CD4-positive, alpha-beta memory T cell (primary cell): Measurements from ENCODE around the gene TEDDM1. TPM values are rescaled to one million over a fixed set of nuclear protein-coding genes. Genes with fewer than 3 reads are reported as not detected.

Experiments
- CTCF ChIA-PET: fragments of 350-600 bp; sonication (Branson Sonifier 250); formaldehyde crosslinking; loops from one replicate; lab custom pipeline; 2021; ENCODE audit warnings: inconsistent platforms; ENCODE audit not compliant: partially characterized antibody; lab: Charles Lee
- POLR2A ChIA-PET: fragments of 350-600 bp; sonication (Branson Sonifier 250); formaldehyde crosslinking; loops from one replicate; lab custom pipeline; 2021; ENCODE audit not compliant: partially characterized antibody; lab: Charles Lee
- DNase-seq, 5 donors: peaks; one replicate each; pipeline versions ENCODE4 v3.0.0 to v3.0.0-alpha.2; 2020 to 2022; ENCODE audit warnings: mixed read lengths in 1 of 5
- H3K27ac ChIP-seq: one replicate; pipeline ENCODE4 v1.7.0; 2013; ENCODE audit warnings: low read depth, low read length
- H3K27me3 ChIP-seq: 2 replicates; pipeline ENCODE4 v1.7.0; 2013; ENCODE audit warnings: mild to moderate bottlenecking, low read length, moderate library complexity; ENCODE audit not compliant: insufficient read depth
- H3K36me3 ChIP-seq: 2 replicates; pipeline ENCODE4 v1.7.0; 2013; ENCODE audit warnings: mild to moderate bottlenecking, low read length, moderate library complexity; ENCODE audit not compliant: insufficient read depth
- H3K4me1 ChIP-seq: 2 replicates; pipeline ENCODE4 v1.7.0; 2013; ENCODE audit warnings: mild to moderate bottlenecking, low read length, moderate library complexity; ENCODE audit not compliant: insufficient read depth
- H3K4me3 ChIP-seq, 2 donors: one replicate each; pipeline ENCODE4 v1.7.0; 2013; ENCODE audit warnings: low read length in 2 of 2, mild to moderate bottlenecking in 1 of 2
- H3K9me3 ChIP-seq, 2 donors: one replicate each; pipeline ENCODE4 v1.7.0; 2013; ENCODE audit warnings: low read length in 2 of 2, control low read depth in 1 of 2; ENCODE audit not compliant: control insufficient read depth in 1 of 2
- H3K27ac Mint-ChIP-seq, 7 donors: one replicate each; pipeline ENCODE4 v1.8.0; 2020 to 2021; ENCODE audit warnings: mixed read lengths in 7 of 7, mild to moderate bottlenecking in 6 of 7, inconsistent platforms in 3 of 7, moderate library complexity in 3 of 7
- H3K27me3 Mint-ChIP-seq, 2 donors: one replicate each; pipeline ENCODE4 v1.8.0; 2020 to 2021; ENCODE audit warnings: mixed read lengths in 2 of 2
- H3K36me3 Mint-ChIP-seq, 2 donors: one replicate each; pipeline ENCODE4 v1.8.0; 2020 to 2021; ENCODE audit warnings: mixed read lengths in 2 of 2, inconsistent platforms in 1 of 2, mild to moderate bottlenecking in 1 of 2
- H3K4me1 Mint-ChIP-seq, 4 donors: one replicate each; pipeline ENCODE4 v1.8.0; 2020 to 2021; ENCODE audit warnings: mixed read lengths in 4 of 4, mild to moderate bottlenecking in 1 of 4
- H3K4me3 Mint-ChIP-seq, 8 donors: one replicate each; pipeline ENCODE4 v1.8.0; 2020 to 2021; ENCODE audit warnings: mixed read lengths in 8 of 8, mild to moderate bottlenecking in 7 of 8, moderate library complexity in 6 of 8, inconsistent platforms in 3 of 8
- H3K9me3 Mint-ChIP-seq, 8 donors: one replicate each; pipeline ENCODE4 v1.8.0; 2020 to 2021; ENCODE audit warnings: mixed read lengths in 8 of 8, mild to moderate bottlenecking in 5 of 8, inconsistent platforms in 3 of 8, moderate library complexity in 1 of 8
- intact Hi-C: fragments of 100-400 bp; cut with micrococcal nuclease; formaldehyde crosslinking; loops from one replicate; pipeline ENCODE4 v1.15.1; 2023
- polyA plus RNA-seq, 2 donors: library from polyadenylated mRNA; unstranded; fragments of 300-500 nt; fragmentation: Illumina TruSeq; gene quantifications; one replicate each; pipeline ENCODE4 v1.2.3, GENCODE V29; 2021
- total RNA-seq, 2 experiments: library from RNA; stranded (reverse); gene quantifications; one replicate each; pipeline ENCODE4 v1.2.3, GENCODE V29; 2021

Gene TEDDM1
- total and polyA plus RNA-seq, 4 experiments from 2014 or later = not detected

DNA sequence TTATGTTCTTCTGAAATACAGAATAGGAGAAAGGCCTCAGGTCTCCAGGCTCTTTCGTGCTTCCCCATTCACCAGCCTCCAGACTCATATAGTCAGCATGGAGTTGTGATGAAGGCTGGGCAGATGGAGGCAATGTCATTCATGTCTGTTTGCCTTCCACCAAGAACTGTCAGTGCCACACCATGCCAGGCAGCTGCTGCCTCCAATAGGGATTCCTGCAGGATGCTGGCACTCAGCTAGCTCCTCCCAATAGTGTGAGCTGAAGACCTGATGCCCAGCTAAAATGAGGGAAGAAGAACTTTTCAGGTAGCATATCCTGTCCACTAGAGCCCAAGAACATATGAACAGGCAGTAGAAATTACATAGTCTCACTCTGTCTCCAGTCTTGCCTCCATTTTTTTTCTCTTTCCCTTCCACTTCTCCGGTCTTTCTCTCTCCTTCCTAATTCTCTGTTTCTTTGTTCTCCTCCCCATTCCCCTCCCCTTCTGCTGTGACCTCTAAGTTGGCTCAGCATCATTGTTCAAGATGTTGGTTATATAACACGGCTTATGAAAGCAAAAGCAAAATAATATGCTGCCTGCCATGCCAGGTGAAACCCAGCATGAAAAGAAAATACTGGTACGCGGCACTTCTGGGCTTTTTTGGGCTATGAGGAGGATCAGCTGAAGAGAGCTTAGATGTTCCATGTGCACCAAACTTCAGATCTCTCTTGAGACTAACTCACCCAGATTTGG, 26.2 kb downstream of the TEDDM1 start:
- H3K4me3 ChIP-seq = no peak overlapping the region
- ChIA-PET POLR2A (no interaction called here), CTCF (interaction anchor here (0.9 to 1.5 kb wide), 2 partner anchors 230 to 231 kb away, joined by 3 to 4 read pairs; no protein-coding TSS in a partner anchor)
- Mint-ChIP-seq H3K27ac (no peak overlapping the region), H3K36me3 (no peaks in the 10 kb centered on the region), H3K4me3 (no peak overlapping the region), H3K4me1 (no peaks in the 10 kb centered on the region), H3K9me3 (no peaks in the 10 kb centered on the region), H3K27me3 (no peaks in the 10 kb centered on the region)
- intact Hi-C loops = no loop called here
- no peak overlapping the region for H3K27ac ChIP-seq
- no peaks in the 10 kb centered on the region for H3K27me3 ChIP-seq
- DNase-seq = no peak
- H3K9me3 ChIP-seq = no peaks in the 10 kb centered on the region
- no peaks in the 10 kb centered on the region for H3K4me1 ChIP-seq
- no peaks in the 10 kb centered on the region for H3K36me3 ChIP-seq

DNA sequence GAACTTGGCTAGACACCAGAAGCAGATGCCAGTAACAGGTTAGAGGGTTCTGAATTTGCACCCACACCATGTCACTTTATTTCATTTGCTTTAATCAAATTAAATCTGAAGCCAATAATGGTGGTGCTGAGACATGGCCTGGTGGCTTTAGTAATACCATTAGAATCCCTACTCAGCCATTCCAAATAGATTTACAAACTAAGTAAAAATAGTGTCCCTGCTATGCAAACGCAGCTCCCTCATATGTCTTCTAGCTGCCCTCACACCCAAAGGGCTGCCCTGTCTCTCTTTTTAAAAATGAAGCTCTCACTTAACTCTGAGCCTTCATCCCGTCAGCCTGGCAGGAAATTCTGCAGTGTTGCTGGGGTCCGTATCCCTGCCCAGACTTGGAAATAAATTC, 29.9 kb downstream of the TEDDM1 start:
- no peak overlapping the region for H3K27ac Mint-ChIP-seq
- H3K4me3 ChIP-seq = no peak overlapping the region
- no peaks in the 10 kb centered on the region for H3K36me3 ChIP-seq
- POLR2A ChIA-PET = no interaction called here
- H3K36me3 Mint-ChIP-seq = no peaks in the 10 kb centered on the region
- no peaks in the 10 kb centered on the region for H3K27me3 ChIP-seq
- no peak for DNase-seq
- CTCF ChIA-PET = interaction anchor here (0.9 to 1.1 kb wide), 3 partner anchors 9 to 227 kb away, joined by 3 to 5 read pairs (median 3); no protein-coding TSS in a partner anchor
- H3K4me1 Mint-ChIP-seq = no peaks in the 10 kb centered on the region
- H3K9me3 ChIP-seq = no peaks in the 10 kb centered on the region
- H3K4me1 ChIP-seq = no peaks in the 10 kb centered on the region
- no peak overlapping the region for H3K27ac ChIP-seq
- H3K9me3 Mint-ChIP-seq = peaks cover 0 to 1% (median 0%) of the 10 kb centered on the region in 8 donors
- intact Hi-C loops = no loop called here
- no peak overlapping the region for H3K4me3 Mint-ChIP-seq
- peaks cover 0 to 2% of the 10 kb centered on the region in 2 donors for H3K27me3 Mint-ChIP-seq

- intact Hi-C loops = no loop called here
Measured at GRCh38 chr1:182368903-182369302, 31.6 kb downstream of the TEDDM1 start.

GRCh38 chr1:182368358-182368757, 32.1 kb downstream of the TEDDM1 start:
- H3K4me3 ChIP-seq = no peak overlapping the region
- intact Hi-C loops = no loop called here
- no peak overlapping the region for H3K27ac ChIP-seq
- Mint-ChIP-seq H3K9me3 (peaks cover 0 to 3% (median 0%) of the 10 kb centered on the region in 8 donors), H3K27me3 (peaks cover 0 to 7% of the 10 kb centered on the region in 2 donors), H3K36me3 (no peaks in the 10 kb centered on the region), H3K4me1 (no peaks in the 10 kb centered on the region), H3K4me3 (no peak overlapping the region), H3K27ac (no peak overlapping the region)
- H3K36me3 ChIP-seq = no peaks in the 10 kb centered on the region
- POLR2A ChIA-PET = no interaction called here
- H3K27me3 ChIP-seq = no peaks in the 10 kb centered on the region
- no peaks in the 10 kb centered on the region for H3K9me3 ChIP-seq
- CTCF ChIA-PET = no interaction called here
- no peak for DNase-seq
- H3K4me1 ChIP-seq = no peaks in the 10 kb centered on the region

More at GRCh38 chr1:182368903-182369302, 31.6 kb downstream of the TEDDM1 start:
- no peaks in the 10 kb centered on the region for H3K4me1 Mint-ChIP-seq
- H3K4me3 Mint-ChIP-seq = no peak overlapping the region
- CTCF ChIA-PET = no interaction called here
- Histone ChIP-seq H3K27ac (no peak overlapping the region), H3K27me3 (no peaks in the 10 kb centered on the region), H3K9me3 (no peaks in the 10 kb centered on the region), H3K4me1 (no peaks in the 10 kb centered on the region), H3K4me3 (no peak overlapping the region), H3K36me3 (no peaks in the 10 kb centered on the region)
- no peak overlapping the region for H3K27ac Mint-ChIP-seq
- peaks cover 0 to 3% of the 10 kb centered on the region in 2 donors for H3K27me3 Mint-ChIP-seq
- DNase-seq = no peak
- H3K36me3 Mint-ChIP-seq = no peaks in the 10 kb centered on the region
- peaks cover 0 to 3% (median 0%) of the 10 kb centered on the region in 8 donors for H3K9me3 Mint-ChIP-seq
- POLR2A ChIA-PET = no interaction called here

GRCh38 chr1:182367926-182368325, 32.5 kb downstream of the TEDDM1 start:
- Histone ChIP-seq H3K27ac (no peak overlapping the region), H3K9me3 (no peaks in the 10 kb centered on the region), H3K36me3 (no peaks in the 10 kb centered on the region), H3K4me1 (no peaks in the 10 kb centered on the region), H3K27me3 (no peaks in the 10 kb centered on the region), H3K4me3 (no peak overlapping the region)
- no peak overlapping the region for H3K4me3 Mint-ChIP-seq
- H3K27ac Mint-ChIP-seq = no peak overlapping the region
- no peak for DNase-seq
- peaks cover 0 to 7% of the 10 kb centered on the region in 2 donors for H3K27me3 Mint-ChIP-seq
- intact Hi-C loops = no loop called here
- no peaks in the 10 kb centered on the region for H3K4me1 Mint-ChIP-seq
- no peaks in the 10 kb centered on the region for H3K36me3 Mint-ChIP-seq
- peaks cover 0 to 3% (median 0%) of the 10 kb centered on the region in 8 donors for H3K9me3 Mint-ChIP-seq
- POLR2A ChIA-PET = no interaction called here
- CTCF ChIA-PET = no interaction called here

- POLR2A ChIA-PET = no interaction called here
- H3K4me3 Mint-ChIP-seq = no peak overlapping the region
- Histone ChIP-seq H3K27me3 (no peaks in the 10 kb centered on the region), H3K4me3 (no peak overlapping the region), H3K9me3 (no peaks in the 10 kb centered on the region), H3K36me3 (no peaks in the 10 kb centered on the region), H3K4me1 (no peaks in the 10 kb centered on the region), H3K27ac (no peak overlapping the region)
- H3K9me3 Mint-ChIP-seq = peaks cover 0 to 3% (median 0%) of the 10 kb centered on the region in 8 donors
- peak overlapping the region in 2 of 7 donors; percentile 14 to 43 for H3K27ac Mint-ChIP-seq
- H3K36me3 Mint-ChIP-seq = no peaks in the 10 kb centered on the region
- H3K27me3 Mint-ChIP-seq = peaks cover 0 to 7% of the 10 kb centered on the region in 2 donors
- no peak for DNase-seq
- intact Hi-C loops = no loop called here
- H3K4me1 Mint-ChIP-seq = no peaks in the 10 kb centered on the region
- CTCF ChIA-PET = no interaction called here
Measured at GRCh38 chr1:182366596-182366995, 33.9 kb downstream of the TEDDM1 start.

DNA sequence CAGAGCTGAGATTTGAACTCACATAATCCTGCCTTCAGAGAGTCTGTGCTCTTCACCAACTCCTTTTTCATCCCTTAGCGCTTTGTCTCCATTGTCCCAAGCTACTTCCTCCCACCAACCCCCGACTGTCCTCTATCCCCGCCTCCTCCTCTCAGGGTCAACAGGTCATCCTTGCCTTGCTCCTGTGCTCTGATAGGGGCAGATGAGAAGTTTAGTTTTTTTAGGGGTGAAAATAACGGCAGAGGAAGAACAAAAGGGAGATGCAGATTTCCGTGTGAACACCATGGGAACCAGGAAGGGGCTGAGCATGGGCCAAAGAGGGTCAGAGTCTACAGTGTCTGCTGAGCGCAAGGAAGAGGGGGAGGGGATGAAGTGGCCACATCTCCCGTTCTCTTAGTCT, 40.8 kb downstream of the TEDDM1 start:
- POLR2A ChIA-PET = no interaction called here
- intact Hi-C loops = no loop called here

More for the DNA sequence above, 40.8 kb downstream of the TEDDM1 start:
- Mint-ChIP-seq H3K4me1 (no peaks in the 10 kb centered on the region), H3K9me3 (no peaks in the 10 kb centered on the region), H3K27ac (no peak overlapping the region), H3K4me3 (no peak overlapping the region), H3K27me3 (peaks cover 0 to 7% of the 10 kb centered on the region in 2 donors), H3K36me3 (no peaks in the 10 kb centered on the region)
- no peaks in the 10 kb centered on the region for H3K4me1 ChIP-seq
- DNase-seq = no peak
- CTCF ChIA-PET = no interaction called here
- no peaks in the 10 kb centered on the region for H3K27me3 ChIP-seq
- H3K4me3 ChIP-seq = no peak overlapping the region
- no peak overlapping the region for H3K27ac ChIP-seq
- no peaks in the 10 kb centered on the region for H3K36me3 ChIP-seq
- no peaks in the 10 kb centered on the region for H3K9me3 ChIP-seq
